ENCODE results near the gene HNRNPUL2. TPM values are rescaled to one million over a fixed set of nuclear protein-coding genes. Genes with fewer than 3 reads are reported as not detected.
A peak's percentile ranks its signal among the peaks of the same experiment; 100 is the strongest.
"Not testable (repeated sequence)": the region's sequence is repeated elsewhere in the genome, so short reads cannot be mapped to it uniquely, and the experiment has no call there.

Gene HNRNPUL2
- total RNA-seq, 2 experiments from 2014 or later, result 56.0 to 62.3 TPM

DNA sequence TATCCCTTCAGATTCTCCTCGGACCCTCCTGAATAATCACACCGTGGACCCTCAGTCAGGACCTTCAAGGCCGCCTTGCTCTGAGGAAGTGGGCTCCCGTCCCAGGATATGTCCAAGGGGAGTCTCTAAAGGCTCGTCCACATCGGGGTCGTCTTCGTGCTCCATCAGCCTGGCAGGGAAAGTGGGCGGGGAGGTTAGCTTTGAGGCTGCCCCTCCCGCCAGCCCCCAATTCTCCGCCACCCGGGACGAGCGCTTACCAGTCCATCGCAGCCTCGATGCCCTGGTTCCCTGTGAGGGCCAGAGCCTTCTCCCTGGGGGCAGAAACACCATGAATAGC, 48.9 kb downstream of the HNRNPUL2 start:
- H3K4me1 Mint-ChIP-seq (ENCODE audit: low read depth), result peaks cover 36% of the 10 kb centered on the region
- H3K36me3 Mint-ChIP-seq, result peaks cover 18% of the 10 kb centered on the region
- POLR2A ChIA-PET, result interaction anchor here (0.6 to 1.4 kb wide), 2 partner anchors 13 to 182 kb away, joined by 3 to 14 read pairs; partner anchors contain the start of genes C11orf98 and CSKMT
- H3K27ac Mint-ChIP-seq, result peak overlapping the region; percentile 90
- peak overlapping the region; percentile 86 for H3K4me3 Mint-ChIP-seq
- no peaks in the 10 kb centered on the region for H3K27me3 Mint-ChIP-seq
- CTCF ChIA-PET, result interaction anchor here (1.0 to 2.9 kb wide), 3 partner anchors 16 to 254 kb away, joined by 3 to 14 read pairs (median 5); partner anchors contain the start of gene TUT1
- DNase-seq, result no peak
- H3K9me3 Mint-ChIP-seq, result no peaks in the 10 kb centered on the region
- intact Hi-C loops (cut with micrococcal nuclease), result loop anchor here (10.0 kb wide), 1 partner anchor 254 kb away; no protein-coding TSS in a partner anchor

DNA sequence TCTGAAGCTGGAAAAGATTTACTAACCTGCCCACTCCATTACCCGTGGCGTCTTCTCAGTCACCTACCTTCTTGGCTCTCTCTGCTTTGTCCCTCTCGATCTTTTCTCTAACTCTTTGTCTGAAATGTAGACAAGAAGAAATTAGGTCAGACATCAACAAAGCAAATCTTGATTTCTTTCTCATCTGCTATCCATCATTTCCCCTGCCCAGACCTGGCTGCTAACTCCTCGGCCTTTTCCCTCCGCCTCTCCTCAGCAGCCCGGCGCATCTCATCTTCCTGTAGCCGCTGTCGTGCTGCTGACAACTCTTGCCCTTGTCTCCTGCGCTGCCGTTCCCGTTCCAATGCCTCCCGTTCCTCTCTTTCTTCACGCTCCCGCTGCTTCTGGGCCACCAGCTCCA, 49.5 kb downstream of the HNRNPUL2 start:
- POLR2A ChIA-PET, result interaction anchor here (1.5 kb wide), 1 partner anchor 24 kb away, joined by 4 read pairs; the partner anchor contains the start of gene INTS5
- intact Hi-C loops (cut with micrococcal nuclease), result loop anchor here (10.0 kb wide), 1 partner anchor 253 kb away; no protein-coding TSS in a partner anchor
- no peak for DNase-seq
- no peaks in the 10 kb centered on the region for H3K9me3 Mint-ChIP-seq
- H3K4me3 Mint-ChIP-seq, result peak overlapping the region; percentile 86
- peaks cover 43% of the 10 kb centered on the region for H3K4me1 Mint-ChIP-seq (ENCODE audit: low read depth)
- H3K27ac Mint-ChIP-seq, result peak overlapping the region; percentile 90
- H3K36me3 Mint-ChIP-seq, result peaks cover 20% of the 10 kb centered on the region
- H3K27me3 Mint-ChIP-seq, result no peaks in the 10 kb centered on the region
- CTCF ChIA-PET, result interaction anchor here (0.6 to 1.0 kb wide), 2 partner anchors 16 to 310 kb away, joined by 3 to 4 read pairs; no protein-coding TSS in a partner anchor

DNA sequence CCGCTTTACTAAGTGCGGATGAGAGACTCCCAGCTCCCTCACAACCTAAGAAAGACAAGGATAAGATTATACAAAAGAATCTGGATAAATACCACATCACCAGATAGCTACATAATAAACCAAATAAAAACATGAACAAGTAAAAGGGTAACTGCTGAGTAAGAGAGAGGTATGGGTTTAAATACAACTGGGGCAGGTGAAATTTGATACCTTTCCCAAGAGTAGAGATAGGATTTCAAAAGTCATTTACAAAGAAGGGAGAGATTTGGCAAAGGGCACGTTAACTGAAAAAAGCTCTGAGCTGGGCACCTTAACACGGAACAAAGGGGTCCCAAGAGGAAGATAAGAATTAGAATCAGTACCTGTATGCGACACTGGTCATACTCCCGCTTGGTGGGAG, 50.1 kb downstream of the HNRNPUL2 start:
- CTCF ChIA-PET, result interaction anchor here (0.6 to 1.5 kb wide), 3 partner anchors 17 to 310 kb away, joined by 3 to 4 read pairs (median 4); no protein-coding TSS in a partner anchor
- intact Hi-C loops (cut with micrococcal nuclease), result loop anchor here (10.0 kb wide), 1 partner anchor 252 kb away; no protein-coding TSS in a partner anchor

DNA sequence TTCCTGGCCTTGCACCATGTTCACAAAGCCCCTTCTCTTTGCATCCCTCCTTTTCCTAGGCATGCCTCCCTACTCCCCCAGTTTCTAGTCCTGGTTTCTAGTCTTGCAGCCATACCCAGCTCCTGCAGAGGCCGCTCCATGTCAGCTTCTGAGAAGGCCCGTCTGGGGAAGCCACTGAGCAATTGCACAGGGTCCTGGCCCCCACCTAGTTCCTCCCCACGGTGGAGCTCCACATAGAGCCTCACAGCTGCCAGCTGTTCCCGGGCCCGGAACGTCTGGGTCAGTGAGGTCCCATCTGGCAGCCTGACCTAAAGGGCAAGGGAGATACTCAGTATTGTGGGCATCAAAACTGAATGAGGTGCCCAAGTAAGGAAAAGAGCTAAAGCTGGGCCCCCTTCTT, 50.6 kb downstream of the HNRNPUL2 start:
- no peaks in the 10 kb centered on the region for H3K9me3 Mint-ChIP-seq
- DNase-seq, result no peak
- H3K4me3 Mint-ChIP-seq, result no peak overlapping the region
- peaks cover 50% of the 10 kb centered on the region for H3K4me1 Mint-ChIP-seq (ENCODE audit: low read depth)
- intact Hi-C loops (cut with micrococcal nuclease), result loop anchor here (10.0 kb wide), 1 partner anchor 252 kb away; no protein-coding TSS in a partner anchor
- peaks cover 26% of the 10 kb centered on the region for H3K36me3 Mint-ChIP-seq
- H3K27ac Mint-ChIP-seq, result no peak overlapping the region
- ChIA-PET CTCF (interaction anchor here (1.0 to 1.5 kb wide), 2 partner anchors 17 to 19 kb away, joined by 4 read pairs; no protein-coding TSS in a partner anchor), POLR2A (interaction anchor here (1.5 to 4.3 kb wide), 2 partner anchors 11 to 23 kb away, joined by 4 to 24 read pairs; partner anchors contain the start of genes C11orf98, CSKMT and INTS5)
- no peaks in the 10 kb centered on the region for H3K27me3 Mint-ChIP-seq

More for the DNA sequence above, 50.1 kb downstream of the HNRNPUL2 start:
- Mint-ChIP-seq H3K27me3 (no peaks in the 10 kb centered on the region), H3K9me3 (no peaks in the 10 kb centered on the region), H3K27ac (no peak overlapping the region), H3K36me3 (peaks cover 23% of the 10 kb centered on the region), H3K4me1 (ENCODE audit: low read depth) (peaks cover 49% of the 10 kb centered on the region), H3K4me3 (peak overlapping the region; percentile 86)
- no peak for DNase-seq
- POLR2A ChIA-PET, result interaction anchor here (1.5 to 4.3 kb wide), 2 partner anchors 12 to 24 kb away, joined by 4 to 24 read pairs; partner anchors contain the start of genes C11orf98, CSKMT and INTS5

DNA sequence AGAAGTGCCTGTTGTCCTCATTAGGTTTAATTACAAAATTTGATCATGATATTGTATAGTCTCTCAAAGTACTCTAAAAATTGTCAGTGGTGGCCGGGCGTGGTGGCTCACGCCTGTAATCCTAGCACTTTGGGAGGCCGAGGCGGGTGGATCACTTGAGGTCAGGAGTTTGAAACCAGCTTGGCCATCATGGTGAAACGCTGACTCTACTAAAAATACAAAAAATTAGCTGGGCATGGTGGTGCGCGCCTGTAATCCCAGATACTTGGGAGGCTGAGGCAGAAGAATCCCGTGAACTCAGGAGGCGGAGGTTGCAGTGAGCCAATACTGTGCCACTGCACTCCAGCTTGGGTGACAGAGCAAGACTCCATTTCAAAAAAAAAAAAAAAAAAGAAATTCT, 51.8 kb downstream of the HNRNPUL2 start:
- H3K27me3 Mint-ChIP-seq, H3K9me3 Mint-ChIP-seq, H3K27ac Mint-ChIP-seq, H3K4me3 Mint-ChIP-seq, DNase-seq, CTCF ChIA-PET: not testable (repeated sequence)
- POLR2A ChIA-PET, result interaction anchor here (0.6 to 4.3 kb wide), 2 partner anchors 10 to 34 kb away, joined by 3 to 24 read pairs; partner anchors contain the start of genes C11orf98 and CSKMT
- intact Hi-C loops (cut with micrococcal nuclease), result loop anchor here (10.0 kb wide), 1 partner anchor 251 kb away; no protein-coding TSS in a partner anchor
- Mint-ChIP-seq H3K4me1 (ENCODE audit: low read depth) (peaks cover 45% of the 10 kb centered on the region), H3K36me3 (peaks cover 34% of the 10 kb centered on the region)

DNA sequence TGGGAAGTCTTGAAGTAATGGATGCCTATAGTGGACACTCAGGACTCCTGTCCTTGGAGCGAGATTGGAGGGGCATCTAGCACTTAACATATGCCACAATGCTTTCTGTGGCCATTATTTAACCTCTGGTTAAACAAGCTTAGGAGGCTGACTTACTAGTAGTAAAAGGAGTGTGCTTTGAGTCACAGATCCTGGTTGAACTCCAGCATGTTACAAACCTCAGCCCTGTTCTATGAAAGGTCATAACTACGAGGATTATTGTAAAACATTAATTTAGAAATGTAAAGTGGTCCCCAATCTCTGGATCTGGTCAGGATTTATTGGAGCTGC, 54.1 kb downstream of the HNRNPUL2 start:
- intact Hi-C loops (cut with micrococcal nuclease), result loop anchor here (10.0 kb wide), 1 partner anchor 248 kb away; no protein-coding TSS in a partner anchor
- no peaks in the 10 kb centered on the region for H3K9me3 Mint-ChIP-seq
- H3K36me3 Mint-ChIP-seq, result peaks cover 41% of the 10 kb centered on the region
- ChIA-PET POLR2A (interaction anchor here (0.6 to 4.3 kb wide), 5 partner anchors 8 to 108 kb away, joined by 3 to 24 read pairs (median 11); partner anchors contain the start of genes C11orf98, CSKMT, HNRNPUL2 and TTC9C), CTCF (interaction anchor here (0.8 to 1.9 kb wide), 4 partner anchors 8 to 249 kb away, joined by 3 to 4 read pairs (median 3); partner anchors contain the start of genes C11orf98, CSKMT and SLC3A2)
- peak overlapping the region; percentile 94 for H3K4me3 Mint-ChIP-seq
- no peaks in the 10 kb centered on the region for H3K27me3 Mint-ChIP-seq
- H3K27ac Mint-ChIP-seq, result peak overlapping the region; percentile 98
- peaks cover 55% of the 10 kb centered on the region for H3K4me1 Mint-ChIP-seq (ENCODE audit: low read depth)
- DNase-seq, result no peak

DNA sequence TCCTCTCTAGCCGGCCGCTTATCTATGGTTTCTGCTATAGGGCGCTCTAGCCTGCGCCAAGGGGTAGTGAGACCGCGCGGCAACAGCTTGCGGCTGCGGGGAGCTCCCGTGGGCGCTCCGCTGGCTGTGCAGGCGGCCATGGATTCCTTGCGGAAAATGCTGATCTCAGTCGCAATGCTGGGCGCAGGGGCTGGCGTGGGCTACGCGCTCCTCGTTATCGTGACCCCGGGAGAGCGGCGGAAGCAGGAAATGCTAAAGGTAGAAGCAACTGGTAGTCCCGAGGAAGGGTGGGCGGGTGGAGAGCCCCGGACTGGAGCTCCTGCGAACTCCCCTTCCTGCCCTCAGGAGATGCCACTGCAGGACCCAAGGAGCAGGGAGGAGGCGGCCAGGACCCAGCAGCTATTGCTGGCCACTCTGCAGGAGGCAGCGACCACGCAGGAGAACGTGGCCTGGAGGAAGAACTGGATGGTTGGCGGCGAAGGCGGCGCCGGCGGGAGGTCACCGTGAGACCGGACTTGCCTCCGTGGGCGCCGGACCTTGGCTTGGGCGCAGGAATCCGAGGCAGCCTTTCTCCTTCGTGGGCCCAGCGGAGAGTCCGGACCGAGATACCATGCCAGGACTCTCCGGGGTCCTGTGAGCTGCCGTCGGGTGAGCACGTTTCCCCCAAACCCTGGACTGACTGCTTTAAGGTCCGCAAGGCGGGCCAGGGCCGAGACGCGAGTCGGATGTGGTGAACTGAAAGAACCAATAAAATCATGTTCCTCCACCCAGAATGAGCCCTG, 55.5 kb downstream of the HNRNPUL2 start, which contains the start of the genes LBHD1 and UQCC3:
Gene LBHD1, minus strand, starts transcription at position 660 of the 782 bp plus-strand sequence. CDS start 2,236 bp downstream, outside the sequence.
Gene UQCC3, plus strand, starts transcription at position 66 of the 782 bp plus-strand sequence. Its CDS starts 73 bp downstream, at position 139.
- Mint-ChIP-seq H3K27me3 (no peaks in the 10 kb centered on the region), H3K9me3 (no peaks in the 10 kb centered on the region), H3K27ac (peak within 1 kb of the TSS; percentile 98), H3K36me3 (peaks cover 39% of the 10 kb centered on the region), H3K4me1 (ENCODE audit: low read depth) (peaks cover 55% of the 10 kb centered on the region), H3K4me3 (peak within 1 kb of the TSS; percentile 94)
- ChIA-PET POLR2A (interaction anchor here (0.5 to 4.5 kb wide), 31 partner anchors 9 to 209 kb away, joined by 3 to 43 read pairs (median 7); partner anchors contain the start of genes B3GAT3, BSCL2, EEF1G and GANAB), CTCF (interaction anchor here (0.6 to 2.4 kb wide), 8 partner anchors 15 to 114 kb away, joined by 3 to 13 read pairs (median 6); partner anchors contain the start of genes B3GAT3, HNRNPUL2 and TUT1)
- peak; percentile 93 for DNase-seq
- intact Hi-C loops (cut with micrococcal nuclease), result loop anchor here (1.0 to 10.0 kb wide), 4 partner anchors 8 to 247 kb away; partner anchors contain the start of genes HNRNPUL2, INTS5 and UBXN1

DNA sequence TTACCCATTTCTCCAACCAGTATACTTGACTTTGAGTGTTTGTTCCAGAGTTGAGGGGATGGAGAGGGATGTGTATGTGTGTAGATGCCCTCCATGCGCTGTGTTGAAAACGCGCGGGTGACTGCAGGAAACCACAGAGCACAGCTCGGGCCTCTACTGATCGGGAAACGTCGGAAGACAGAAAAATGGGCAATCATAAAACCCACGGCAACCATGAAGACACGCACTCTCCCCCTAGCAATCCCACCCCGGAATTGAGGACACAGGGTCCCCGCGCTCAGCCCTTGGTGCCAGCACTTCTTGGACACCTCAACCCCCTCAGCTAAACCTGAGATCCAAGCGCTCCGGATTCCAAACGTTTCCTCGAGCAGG, 56.0 kb downstream of the HNRNPUL2 start:
- Mint-ChIP-seq H3K4me3 (peak overlapping the region; percentile 94), H3K36me3 (peaks cover 41% of the 10 kb centered on the region), H3K27me3 (no peaks in the 10 kb centered on the region), H3K27ac (peak overlapping the region; percentile 98), H3K4me1 (ENCODE audit: low read depth) (peaks cover 54% of the 10 kb centered on the region), H3K9me3 (no peaks in the 10 kb centered on the region)
- DNase-seq, result no peak
- intact Hi-C loops (cut with micrococcal nuclease), result loop anchor here (1.0 to 10.0 kb wide), 4 partner anchors 8 to 246 kb away; partner anchors contain the start of genes HNRNPUL2, INTS5 and UBXN1
- CTCF ChIA-PET, result interaction anchor here (0.6 to 2.4 kb wide), 8 partner anchors 23 to 115 kb away, joined by 3 to 13 read pairs (median 6); partner anchors contain the start of genes B3GAT3, HNRNPUL2 and TUT1
- POLR2A ChIA-PET, result interaction anchor here (0.9 to 4.5 kb wide), 27 partner anchors 8 to 210 kb away, joined by 3 to 43 read pairs (median 7); partner anchors contain the start of genes B3GAT3, BSCL2, EEF1G and GANAB

DNA sequence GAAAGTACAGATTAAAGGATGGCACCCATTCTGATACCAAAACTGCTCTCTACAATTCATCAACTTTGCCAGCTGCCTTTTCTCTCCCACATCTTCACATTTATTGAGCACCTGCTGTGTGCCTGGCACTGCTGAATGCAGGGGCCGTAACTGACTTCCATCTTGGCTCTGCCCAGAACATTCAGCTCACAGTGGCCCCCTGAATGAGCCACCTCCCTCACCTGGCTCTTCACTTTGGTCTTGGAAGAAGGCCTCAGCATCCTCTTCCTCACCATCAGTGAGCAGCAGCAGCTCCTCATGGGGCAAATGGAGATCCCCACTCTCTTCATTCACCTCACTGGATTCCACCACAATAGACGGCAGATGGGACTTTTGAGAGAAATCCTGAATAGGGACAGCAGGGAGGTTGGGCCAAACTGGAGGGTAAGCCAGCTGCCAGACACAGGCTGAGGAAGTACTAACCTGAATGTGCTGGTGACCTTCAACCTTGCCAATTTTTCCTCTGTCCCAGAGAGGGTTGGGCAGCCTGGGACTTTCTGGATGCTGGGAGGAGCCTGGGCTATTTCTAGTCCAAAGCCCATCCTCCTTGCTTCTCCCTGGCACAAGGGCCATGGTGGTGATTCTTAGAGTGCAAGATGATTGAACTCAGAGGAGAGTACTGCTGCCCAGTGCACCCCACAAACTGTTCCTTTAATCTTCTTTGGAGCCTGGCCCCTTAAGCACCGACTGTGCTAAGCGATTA, 57.7 kb downstream of the HNRNPUL2 start:
- Mint-ChIP-seq H3K4me1 (ENCODE audit: low read depth) (peaks cover 51% of the 10 kb centered on the region), H3K27ac (peak overlapping the region; percentile 98), H3K27me3 (no peaks in the 10 kb centered on the region), H3K36me3 (peaks cover 48% of the 10 kb centered on the region), H3K9me3 (no peaks in the 10 kb centered on the region), H3K4me3 (peak overlapping the region; percentile 94)
- CTCF ChIA-PET, result interaction anchor here (0.7 to 2.4 kb wide), 7 partner anchors 16 to 245 kb away, joined by 3 to 8 read pairs (median 5); partner anchors contain the start of genes HNRNPUL2 and INTS5
- POLR2A ChIA-PET, result interaction anchor here (0.6 to 4.5 kb wide), 6 partner anchors 17 to 196 kb away, joined by 3 to 43 read pairs (median 8); partner anchors contain the start of genes GANAB, INTS5 and TMEM179B
- intact Hi-C loops (cut with micrococcal nuclease), result loop anchor here (2.0 to 10.0 kb wide), 3 partner anchors 17 to 245 kb away; partner anchors contain the start of genes HNRNPUL2 and INTS5
- DNase-seq, result no peak

DNA sequence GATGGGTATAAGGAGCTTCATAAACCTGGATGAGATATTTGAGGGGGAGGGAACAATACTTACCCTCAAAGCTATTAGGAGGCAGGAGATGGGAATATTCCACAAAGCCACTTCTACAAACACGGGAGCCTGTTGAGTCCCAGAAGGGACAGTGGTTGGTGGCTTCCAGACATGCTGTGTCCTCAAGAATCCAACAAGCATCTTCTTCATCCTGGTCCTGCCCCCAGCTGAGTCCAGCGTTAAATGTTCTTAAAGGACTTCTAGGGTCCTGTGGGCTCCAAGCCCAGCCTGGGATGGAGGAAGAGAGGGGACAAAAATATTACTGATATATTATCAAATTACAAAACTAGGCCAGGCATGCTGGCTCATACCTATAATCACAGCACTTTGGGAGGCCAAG, 59.8 kb downstream of the HNRNPUL2 start:
- no peak for DNase-seq
- Mint-ChIP-seq H3K36me3 (peaks cover 54% of the 10 kb centered on the region), H3K27ac (peak overlapping the region; percentile 97), H3K9me3 (no peaks in the 10 kb centered on the region), H3K4me1 (ENCODE audit: low read depth) (peaks cover 47% of the 10 kb centered on the region), H3K27me3 (no peaks in the 10 kb centered on the region), H3K4me3 (peak overlapping the region; percentile 98)
- ChIA-PET POLR2A (interaction anchor here (0.8 to 5.4 kb wide), 12 partner anchors 15 to 214 kb away, joined by 3 to 71 read pairs (median 4); partner anchors contain the start of genes B3GAT3, EEF1G, GANAB and INTS5), CTCF (interaction anchor here (0.7 to 2.5 kb wide), 9 partner anchors 10 to 242 kb away, joined by 3 to 6 read pairs (median 3); partner anchors contain the start of genes B3GAT3, EML3 and TMEM179B)
- intact Hi-C loops (cut with micrococcal nuclease), result no loop called here

All from activated CD4-positive, alpha-beta memory T cell treated with anti-CD3 and anti-CD28 coated beads for 36 hours (primary cell).